GM11168 (cell line): ENCODE measurements around the gene CRABP1.

Source experiments
- in situ Hi-C: fragments of 300-500 bp; cut with MboI; formaldehyde crosslinking; loops from one replicate; pipeline ENCODE4 v1.12.0; 2022; ENCODE audit warnings: low sequenced_read_pairs; ENCODE audit not compliant: unreplicated experiment

CRABP1 gene

GRCh38 chr15:78316283-78317083 is 23.7 kb upstream of the CRABP1 start:
- in situ Hi-C loops = no loop called here

GRCh38 chr15:78317145-78317836 is 22.9 kb upstream of the CRABP1 start:
- in situ Hi-C loops = no loop called here

GRCh38 chr15:78319588-78319987 is 20.6 kb upstream of the CRABP1 start:
- in situ Hi-C loops = no loop called here

GRCh38 chr15:78320183-78320582 is 20.0 kb upstream of the CRABP1 start:
- in situ Hi-C loops = no loop called here

DNA sequence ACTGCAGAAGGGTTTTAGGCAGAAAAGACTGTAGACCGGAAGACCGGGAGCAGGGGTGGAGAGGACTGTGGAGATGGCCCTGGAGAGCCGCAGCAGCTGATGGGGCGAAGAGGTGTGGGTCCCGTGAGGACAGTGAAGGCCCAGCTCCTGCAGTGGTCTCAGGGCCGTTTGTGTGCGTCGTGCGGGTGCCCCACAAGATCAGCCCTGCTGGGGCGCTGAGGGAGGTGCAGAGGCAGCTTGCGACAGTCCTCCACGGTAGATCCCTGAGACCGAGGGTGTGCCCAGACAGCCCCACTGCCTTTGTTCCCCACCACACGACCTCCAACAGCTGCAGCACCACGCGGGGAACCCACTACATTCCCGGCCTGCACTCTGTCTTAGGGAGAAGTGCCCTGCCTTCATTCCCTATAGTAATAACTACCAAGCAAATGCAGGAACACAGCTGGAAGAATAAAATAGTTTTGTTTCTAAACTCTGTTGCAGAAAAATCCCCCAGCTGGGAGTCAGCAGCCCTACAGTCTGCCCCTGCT is 19.0 kb upstream of the CRABP1 start:
- in situ Hi-C loops = no loop called here

- in situ Hi-C loops = no loop called here
Observed at GRCh38 chr15:78321786-78322185, 18.4 kb upstream of the CRABP1 start.

DNA sequence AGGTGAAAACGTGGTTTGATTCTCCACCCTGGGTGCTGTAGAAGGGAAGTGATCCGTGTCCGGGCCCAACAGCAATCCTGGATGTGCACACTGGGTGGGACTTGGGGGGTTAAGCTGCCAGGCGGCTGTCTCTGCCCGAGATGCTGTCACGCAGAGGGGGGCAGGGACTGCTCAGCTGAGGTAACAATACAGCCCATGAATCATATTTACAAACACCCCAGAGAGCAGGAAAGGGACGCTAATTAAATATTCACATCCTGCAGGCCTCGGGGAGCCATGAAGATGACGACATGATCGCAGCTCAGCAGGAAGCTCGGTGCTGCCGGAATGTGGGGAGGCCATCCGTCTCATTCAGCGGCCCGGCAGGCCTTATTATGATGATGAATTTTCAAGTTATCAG is 17.9 kb upstream of the CRABP1 start:
- in situ Hi-C loops = no loop called here

DNA sequence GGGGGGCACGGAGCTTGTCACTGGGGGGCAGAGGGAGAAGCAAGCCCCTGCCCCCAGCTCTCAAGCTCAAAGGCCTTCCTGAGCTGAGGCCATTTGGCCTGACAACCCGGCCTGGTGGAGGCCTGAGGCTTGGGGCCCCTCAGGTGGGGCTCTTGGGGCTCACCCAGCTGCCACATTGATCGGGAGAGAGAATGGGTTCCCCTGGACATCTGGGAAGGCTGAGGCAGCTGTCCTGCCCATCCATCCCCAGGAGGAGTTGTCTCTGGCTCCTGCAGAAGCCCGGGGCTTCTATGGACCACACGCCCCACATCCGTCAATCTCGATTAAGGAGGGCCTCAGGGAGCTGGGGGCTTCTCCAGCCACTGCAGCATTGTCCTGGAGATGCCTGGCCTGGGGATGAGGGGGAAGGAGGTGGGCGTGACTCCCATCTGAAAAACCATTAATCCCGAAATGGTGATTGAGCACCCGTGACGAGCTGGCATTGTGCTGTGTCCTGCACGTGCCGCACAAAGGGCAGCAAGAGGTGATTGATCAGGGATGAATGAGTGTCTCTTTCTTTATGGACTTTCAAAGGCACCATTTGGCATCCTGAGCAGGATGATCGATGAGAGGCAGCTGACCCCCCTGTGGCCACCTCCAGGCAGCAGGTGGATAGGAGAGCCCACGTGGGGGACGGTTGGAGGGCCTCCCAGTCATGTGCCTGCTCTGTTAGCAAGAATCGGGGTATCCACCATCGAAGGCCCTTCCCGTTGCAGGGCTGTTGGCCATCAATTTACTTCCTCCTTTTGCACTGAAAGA is 17.2 kb upstream of the CRABP1 start:
- in situ Hi-C loops = no loop called here

GRCh38 chr15:78323693-78324092 is 16.5 kb upstream of the CRABP1 start:
- in situ Hi-C loops = no loop called here

GRCh38 chr15:78324144-78324543 is 16.0 kb upstream of the CRABP1 start:
- in situ Hi-C loops = no loop called here

- in situ Hi-C loops = no loop called here
Observed at GRCh38 chr15:78325092-78325843, 14.9 kb upstream of the CRABP1 start.

- in situ Hi-C loops = no loop called here
Observed at GRCh38 chr15:78327466-78327865, 12.7 kb upstream of the CRABP1 start.

GRCh38 chr15:78329625-78330024 is 10.5 kb upstream of the CRABP1 start:
- in situ Hi-C loops = no loop called here

- in situ Hi-C loops = no loop called here
Observed at GRCh38 chr15:78334845-78335244, 5.3 kb upstream of the CRABP1 start.

DNA sequence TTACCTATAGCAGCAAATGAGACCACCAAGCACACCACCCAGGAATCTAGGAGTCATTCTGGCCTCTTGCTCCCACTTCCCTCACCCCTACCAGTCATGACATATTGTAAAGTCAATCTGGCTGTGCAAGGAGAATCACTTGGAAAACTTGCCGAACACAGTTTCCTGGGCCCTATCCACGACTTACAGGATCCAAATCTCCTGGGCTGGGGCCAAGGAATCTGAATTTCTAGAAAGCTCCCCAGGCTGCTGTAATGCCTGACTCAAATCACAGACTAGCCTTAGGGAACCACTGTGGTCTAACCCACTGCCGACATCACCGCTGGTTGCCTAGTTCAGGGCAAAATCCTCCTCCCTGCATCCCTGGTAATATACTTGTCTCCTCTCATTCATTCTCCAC is 4.2 kb upstream of the CRABP1 start:
- in situ Hi-C loops = no loop called here

GRCh38 chr15:78338781-78339180 is 1.4 kb upstream of the CRABP1 start:
- in situ Hi-C loops = no loop called here

GRCh38 chr15:78339559-78339958 is 594 bp upstream of the CRABP1 start:
- in situ Hi-C loops = no loop called here

DNA sequence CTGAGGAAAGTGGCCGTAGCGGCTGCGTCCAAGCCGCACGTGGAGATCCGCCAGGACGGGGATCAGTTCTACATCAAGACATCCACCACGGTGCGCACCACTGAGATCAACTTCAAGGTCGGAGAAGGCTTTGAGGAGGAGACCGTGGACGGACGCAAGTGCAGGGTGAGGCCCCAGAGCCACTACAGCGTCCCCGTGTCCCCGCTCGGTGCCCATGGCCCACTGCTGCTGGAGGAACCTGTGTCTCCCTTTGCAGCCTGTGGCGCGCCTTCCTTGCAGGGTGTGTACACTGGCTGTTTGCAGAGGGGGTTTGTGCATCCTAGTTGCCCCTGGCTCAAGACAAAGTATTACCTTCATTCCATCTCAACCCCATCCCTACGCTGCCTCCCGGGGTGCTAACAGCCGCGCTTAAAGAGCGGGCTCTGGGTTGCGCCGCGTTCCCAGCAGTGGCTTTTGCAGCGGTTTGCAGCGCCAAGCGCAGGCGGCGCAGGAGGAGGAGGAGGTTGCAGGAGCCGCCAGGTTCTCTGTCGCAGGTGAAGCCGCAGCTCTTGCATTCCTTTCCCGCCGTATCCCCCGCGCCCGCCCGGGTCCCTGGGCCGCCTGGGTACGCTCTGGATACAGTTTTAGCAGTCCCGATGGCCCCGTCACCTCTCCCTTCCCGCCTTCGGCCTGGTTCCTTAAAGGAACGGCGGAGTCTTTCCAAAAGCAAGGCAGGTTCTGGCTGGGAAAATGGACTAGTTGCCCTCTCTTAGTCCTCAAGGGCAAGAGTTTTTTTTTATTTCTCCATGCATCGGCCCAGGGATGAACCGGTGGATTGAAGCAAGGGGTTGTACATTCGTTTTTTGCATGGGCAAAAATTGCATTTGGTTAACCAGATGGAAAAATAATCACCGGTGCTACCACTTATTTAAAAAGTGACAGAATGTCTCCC is 1.2 kb downstream of the CRABP1 start:
- in situ Hi-C loops = no loop called here

DNA sequence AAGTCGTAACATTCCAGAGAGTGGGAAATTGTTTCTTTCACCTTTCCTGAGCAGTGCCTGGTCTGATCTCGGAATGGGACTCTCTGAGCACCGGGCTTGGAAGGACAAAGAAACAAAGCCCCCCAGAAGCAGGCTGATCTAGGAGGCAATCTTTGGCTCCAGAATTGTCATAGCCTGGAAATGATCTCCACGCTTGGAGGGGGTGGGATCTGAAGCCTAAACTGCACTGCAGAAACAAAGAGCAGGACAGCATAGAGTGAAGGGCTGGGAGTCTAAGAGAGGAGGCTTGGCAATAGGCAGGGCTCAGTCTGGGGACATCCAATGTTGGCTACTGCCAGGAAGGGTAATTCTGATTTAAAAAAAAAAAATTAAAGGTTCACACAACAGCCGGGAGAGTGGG is 1.9 kb downstream of the CRABP1 start:
- in situ Hi-C loops = no loop called here
